IPS-15b (cell line): Measurements from ENCODE around the gene DUS1L.

Source experiments
- H3K27me3 ChIP-seq: one replicate; pipeline ENCODE4 v1.6.1; 2013; ENCODE audit warnings: low read length; ENCODE audit not compliant: control insufficient read depth, insufficient read depth
- H3K36me3 ChIP-seq: one replicate; pipeline ENCODE4 v1.6.1; 2013; ENCODE audit warnings: low read length; ENCODE audit not compliant: control insufficient read depth, insufficient read depth
- H3K4me1 ChIP-seq: one replicate; pipeline ENCODE4 v1.6.1; 2013; ENCODE audit warnings: mild to moderate bottlenecking, low read length; ENCODE audit not compliant: control insufficient read depth, insufficient read depth
- H3K4me3 ChIP-seq: one replicate; pipeline ENCODE4 v1.5.1; 2013; ENCODE audit warnings: low read depth, low read length
- H3K9ac ChIP-seq: one replicate; pipeline ENCODE4 v1.6.1; 2013; ENCODE audit warnings: low read depth, mild to moderate bottlenecking, low read length
- H3K9me3 ChIP-seq: one replicate; pipeline ENCODE4 v1.6.1; 2013; ENCODE audit warnings: mild to moderate bottlenecking, low read length; ENCODE audit not compliant: control insufficient read depth, insufficient read depth

Gene DUS1L

GRCh38 chr17:82065638-82066303 is at the start of gene DUS1L:
DUS1L (minus strand) TSS chr17:82065804; CDS start chr17:82065059, 745 bp downstream.
- no peaks in the 10 kb centered on the region for H3K9me3 ChIP-seq
- H3K9ac ChIP-seq: peak within 1 kb of the TSS; percentile 76
- H3K4me3 ChIP-seq: peak within 1 kb of the TSS; percentile 72
- H3K4me1 ChIP-seq: peaks cover 2% of the 10 kb centered on the region
- H3K36me3 ChIP-seq: peaks cover 28% of the 10 kb centered on the region
- no peaks in the 10 kb centered on the region for H3K27me3 ChIP-seq

DNA sequence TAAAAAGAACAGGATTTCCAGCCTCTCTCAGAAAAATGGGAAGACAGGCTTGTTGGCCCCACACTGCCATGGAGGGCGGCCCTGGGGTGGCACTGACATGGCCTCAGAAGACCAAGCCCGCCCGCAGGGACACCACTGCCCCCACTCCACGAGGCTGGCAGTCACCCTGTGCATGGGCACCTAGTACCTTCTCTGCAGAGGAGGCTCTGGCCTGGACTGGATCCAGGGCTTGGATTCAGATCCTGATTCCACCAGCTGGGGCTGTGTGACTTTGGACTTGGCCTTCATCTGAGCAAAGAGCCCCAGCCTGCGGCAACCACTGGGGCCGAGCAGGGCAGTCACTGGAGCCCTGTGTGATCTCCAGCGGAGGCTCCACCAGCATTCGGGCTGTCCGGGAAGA is 49.3 kb upstream of the DUS1L start:
- Histone ChIP-seq H3K9ac (no peak overlapping the region), H3K9me3 (no peaks in the 10 kb centered on the region), H3K27me3 (no peaks in the 10 kb centered on the region), H3K4me3 (no peak overlapping the region), H3K4me1 (peaks cover 2% of the 10 kb centered on the region), H3K36me3 (no peaks in the 10 kb centered on the region)

GRCh38 chr17:82114447-82114846 is 48.8 kb upstream of the DUS1L start:
- H3K4me3 ChIP-seq: no peak overlapping the region
- H3K9me3 ChIP-seq: no peaks in the 10 kb centered on the region
- no peak overlapping the region for H3K9ac ChIP-seq
- no peaks in the 10 kb centered on the region for H3K36me3 ChIP-seq
- H3K27me3 ChIP-seq: no peaks in the 10 kb centered on the region
- H3K4me1 ChIP-seq: peaks cover 2% of the 10 kb centered on the region

- Histone ChIP-seq H3K4me1 (peaks cover 2% of the 10 kb centered on the region), H3K4me3 (no peak overlapping the region), H3K9me3 (no peaks in the 10 kb centered on the region), H3K36me3 (no peaks in the 10 kb centered on the region), H3K9ac (no peak overlapping the region), H3K27me3 (no peaks in the 10 kb centered on the region)
Measured at GRCh38 chr17:82113941-82114340, 48.3 kb upstream of the DUS1L start.

DNA sequence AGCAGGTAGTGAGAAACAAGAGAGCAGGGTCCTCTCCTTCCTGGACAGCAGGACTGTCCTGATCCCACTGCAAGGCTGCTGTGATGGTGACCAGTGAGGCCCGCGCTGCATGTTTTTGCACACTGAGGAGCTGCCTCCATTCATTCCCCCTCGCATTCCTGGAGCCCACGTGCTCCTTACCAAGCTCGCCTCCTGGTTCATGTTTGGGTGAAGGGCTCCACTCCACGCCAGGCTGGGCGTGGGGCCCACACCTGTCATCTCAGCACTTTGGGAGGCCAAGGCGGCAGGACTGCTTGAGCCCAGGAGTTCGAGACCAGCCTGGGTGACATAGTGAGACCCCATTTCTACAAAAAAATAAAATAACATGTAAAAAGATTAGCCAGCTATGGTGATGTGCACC is 47.8 kb upstream of the DUS1L start:
- Histone ChIP-seq H3K4me3 (no peak overlapping the region), H3K36me3 (no peaks in the 10 kb centered on the region), H3K9ac (no peak overlapping the region), H3K27me3 (no peaks in the 10 kb centered on the region), H3K4me1 (no peaks in the 10 kb centered on the region), H3K9me3 (no peaks in the 10 kb centered on the region)

GRCh38 chr17:82112914-82113311 is 47.3 kb upstream of the DUS1L start:
- H3K9ac ChIP-seq: no peak overlapping the region

DNA sequence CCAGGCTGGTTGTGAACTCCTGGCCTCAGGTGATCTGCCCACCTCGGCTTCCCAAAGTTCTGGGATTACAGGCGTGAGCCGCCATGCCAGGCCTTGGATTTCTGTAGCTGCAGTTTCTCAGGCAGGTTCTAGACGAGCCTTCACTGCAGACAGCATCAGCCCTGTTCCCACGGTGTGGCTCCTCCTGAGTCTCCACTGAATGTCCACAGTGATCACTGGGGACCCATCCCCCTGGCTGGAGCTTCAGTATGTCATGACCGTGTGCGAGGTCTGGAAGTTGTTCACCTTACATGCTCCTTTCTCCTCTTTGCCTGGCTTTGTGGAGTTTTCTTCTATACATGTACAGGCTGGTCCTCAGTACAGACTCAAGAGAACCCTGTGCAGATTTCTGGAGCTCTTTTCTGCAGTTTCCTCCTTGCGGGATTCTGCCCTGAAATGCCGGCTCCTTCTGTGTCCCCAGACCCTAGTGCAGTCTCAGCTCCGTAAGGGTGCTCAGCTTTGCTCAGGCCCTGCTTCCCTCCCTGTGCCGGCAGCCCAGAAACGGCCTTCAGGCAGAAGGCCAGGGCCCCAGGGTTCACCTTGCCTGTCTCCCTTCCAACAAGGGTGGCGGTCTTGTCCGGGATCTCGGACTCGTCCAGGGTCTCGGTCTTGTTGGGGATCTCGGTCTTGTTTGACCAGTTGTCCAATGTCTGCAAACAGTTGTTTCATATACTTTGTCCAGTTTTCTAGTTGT is 46.7 kb upstream of the DUS1L start:
- H3K4me3 ChIP-seq: no peak overlapping the region

More at GRCh38 chr17:82112914-82113311, 47.3 kb upstream of the DUS1L start:
- H3K36me3 ChIP-seq: no peaks in the 10 kb centered on the region
- no peak overlapping the region for H3K4me3 ChIP-seq
- H3K27me3 ChIP-seq: no peaks in the 10 kb centered on the region
- H3K4me1 ChIP-seq: no peaks in the 10 kb centered on the region
- H3K9me3 ChIP-seq: no peaks in the 10 kb centered on the region

GRCh38 chr17:82110298-82110697 is 44.7 kb upstream of the DUS1L start:
- Histone ChIP-seq H3K4me1 (peaks cover 4% of the 10 kb centered on the region), H3K36me3 (no peaks in the 10 kb centered on the region), H3K27me3 (no peaks in the 10 kb centered on the region), H3K9me3 (no peaks in the 10 kb centered on the region), H3K4me3 (no peak overlapping the region), H3K9ac (no peak overlapping the region)

More for the DNA sequence above, 46.7 kb upstream of the DUS1L start:
- Histone ChIP-seq H3K27me3 (no peaks in the 10 kb centered on the region), H3K9me3 (no peaks in the 10 kb centered on the region), H3K36me3 (no peaks in the 10 kb centered on the region), H3K4me1 (no peaks in the 10 kb centered on the region), H3K9ac (no peak overlapping the region)

DNA sequence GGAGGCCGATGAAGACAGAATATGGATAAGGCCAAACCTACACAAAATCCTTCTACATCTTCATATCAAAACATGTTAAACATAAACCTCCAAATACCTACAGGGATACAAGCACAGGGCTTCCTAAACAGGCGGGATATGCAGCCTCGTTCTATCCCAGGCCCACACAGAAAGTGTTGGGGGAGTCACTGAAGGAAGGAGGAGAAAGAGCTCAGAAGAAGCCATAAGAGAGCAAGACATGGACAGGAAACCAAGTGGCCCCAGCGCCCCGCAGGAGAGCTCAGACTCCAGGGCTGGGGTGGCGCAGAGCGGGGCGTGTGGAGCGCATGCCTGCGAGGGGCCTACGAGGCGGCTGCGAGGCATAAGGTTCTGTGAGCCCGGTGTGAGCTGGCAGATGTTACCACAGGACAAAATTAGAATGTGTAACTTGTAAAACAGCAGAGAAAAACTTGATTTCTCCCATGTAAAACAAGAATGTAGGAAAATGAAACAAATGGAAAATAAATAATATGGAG is 43.4 kb upstream of the DUS1L start:
- Histone ChIP-seq H3K4me1 (peaks cover 4% of the 10 kb centered on the region), H3K27me3 (no peaks in the 10 kb centered on the region), H3K36me3 (no peaks in the 10 kb centered on the region), H3K4me3 (no peak overlapping the region), H3K9ac (no peak overlapping the region), H3K9me3 (no peaks in the 10 kb centered on the region)

- Histone ChIP-seq H3K4me3 (no peak overlapping the region), H3K27me3 (no peaks in the 10 kb centered on the region), H3K9me3 (no peaks in the 10 kb centered on the region), H3K4me1 (peaks cover 5% of the 10 kb centered on the region), H3K36me3 (no peaks in the 10 kb centered on the region), H3K9ac (no peak overlapping the region)
Measured at GRCh38 chr17:82108496-82108945, 42.9 kb upstream of the DUS1L start.

DNA sequence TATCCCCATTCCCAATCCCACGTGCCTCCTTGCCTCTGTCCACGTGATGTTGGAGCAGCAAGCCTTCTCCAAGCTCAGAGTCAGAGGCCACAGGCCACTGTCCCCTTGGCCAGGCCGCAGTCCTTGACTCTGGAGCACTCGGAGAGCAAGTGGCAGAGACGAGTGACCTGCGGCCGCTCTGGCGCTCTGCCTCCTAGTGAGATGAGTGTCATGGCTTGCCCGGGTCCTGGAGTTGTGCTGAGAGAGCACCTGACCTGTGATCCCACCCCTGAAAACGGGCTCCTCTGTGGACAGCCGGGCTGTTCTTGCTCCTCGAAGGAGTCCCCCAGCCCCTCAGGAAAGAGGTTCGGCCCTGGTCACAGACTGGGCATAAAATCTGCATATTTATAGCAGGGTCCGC is 42.4 kb upstream of the DUS1L start:
- Histone ChIP-seq H3K36me3 (no peaks in the 10 kb centered on the region), H3K9me3 (no peaks in the 10 kb centered on the region), H3K4me3 (no peak overlapping the region), H3K9ac (no peak overlapping the region), H3K4me1 (peaks cover 6% of the 10 kb centered on the region), H3K27me3 (no peaks in the 10 kb centered on the region)

GRCh38 chr17:82107341-82107860 is 41.8 kb upstream of the DUS1L start:
- Histone ChIP-seq H3K4me3 (no peak overlapping the region), H3K9me3 (no peaks in the 10 kb centered on the region), H3K27me3 (no peaks in the 10 kb centered on the region), H3K36me3 (no peaks in the 10 kb centered on the region), H3K9ac (no peak overlapping the region), H3K4me1 (peaks cover 6% of the 10 kb centered on the region)
